ENCODE data around the gene DGKI. TPM values are rescaled to one million over a fixed set of nuclear protein-coding genes. Genes with fewer than 3 reads are reported as not detected.
A peak's percentile ranks its signal among the peaks of the same experiment; 100 is the strongest.

Gene DGKI
- total RNA-seq, 1 experiment from 2014 or later = 0.79 TPM

- Mint-ChIP-seq H3K9me3 (peaks cover 5% of the 10 kb centered on the region), H3K4me3 (no peak overlapping the region), H3K36me3 (no peaks in the 10 kb centered on the region), H3K4me1 (peaks cover 44% of the 10 kb centered on the region), H3K27ac (no peak overlapping the region), H3K27me3 (ENCODE audit: low read depth) (no peaks in the 10 kb centered on the region)
- TF ChIP-seq IRF1 (CRISPR knock-in tag; IDR thresholded peaks at IDR 0.05) (no peak), ATF2 (CRISPR knock-in tag; IDR thresholded peaks at IDR 0.05; ENCODE audit: borderline replicate concordance, low read depth) (no peak), PRDM15 (CRISPR knock-in tag; IDR thresholded peaks at IDR 0.05) (no peak), KAT7 (CRISPR knock-in tag; IDR thresholded peaks at IDR 0.05; ENCODE audit: borderline replicate concordance) (no peak), ZNF512 (CRISPR knock-in tag; IDR thresholded peaks at IDR 0.05; ENCODE audit: borderline replicate concordance) (no peak), FOXP1 (CRISPR knock-in tag; IDR thresholded peaks at IDR 0.05; ENCODE audit: borderline replicate concordance) (no peak), EMX1 (CRISPR knock-in tag; IDR thresholded peaks at IDR 0.05) (no peak), SP1 (CRISPR knock-in tag; conservative IDR thresholded peaks at IDR 0.05) (no peak), ZSCAN18 (CRISPR knock-in tag; IDR thresholded peaks at IDR 0.05) (no peak), ZNF232 (CRISPR knock-in tag; IDR thresholded peaks at IDR 0.05) (no peak), ZBTB43 (CRISPR knock-in tag; IDR thresholded peaks at IDR 0.05) (no peak), ZNF423 (CRISPR knock-in tag; IDR thresholded peaks at IDR 0.05) (no peak), USF2 (CRISPR knock-in tag; IDR thresholded peaks at IDR 0.05) (no peak), GABPB1 (CRISPR knock-in tag; IDR thresholded peaks at IDR 0.05) (no peak)
- ATAC-seq (peak; percentile 83), DNase-seq (ENCODE audit: low spot score) (no peak)
- POLR2A ChIA-PET = no interaction called here
- CTCF ChIA-PET = interaction anchor here (1.1 kb wide), 1 partner anchor 13 kb away, joined by 3 read pairs; no protein-coding TSS in a partner anchor
Observed at GRCh38 chr7:137661634-137662033, 185.1 kb downstream of the DGKI start.
